ENCODE data around the gene KLHL10.
"Not testable (repeated sequence)": the region's sequence is repeated elsewhere in the genome, so short reads cannot be mapped to it uniquely, and the experiment has no call there.

KLHL10 gene

DNA sequence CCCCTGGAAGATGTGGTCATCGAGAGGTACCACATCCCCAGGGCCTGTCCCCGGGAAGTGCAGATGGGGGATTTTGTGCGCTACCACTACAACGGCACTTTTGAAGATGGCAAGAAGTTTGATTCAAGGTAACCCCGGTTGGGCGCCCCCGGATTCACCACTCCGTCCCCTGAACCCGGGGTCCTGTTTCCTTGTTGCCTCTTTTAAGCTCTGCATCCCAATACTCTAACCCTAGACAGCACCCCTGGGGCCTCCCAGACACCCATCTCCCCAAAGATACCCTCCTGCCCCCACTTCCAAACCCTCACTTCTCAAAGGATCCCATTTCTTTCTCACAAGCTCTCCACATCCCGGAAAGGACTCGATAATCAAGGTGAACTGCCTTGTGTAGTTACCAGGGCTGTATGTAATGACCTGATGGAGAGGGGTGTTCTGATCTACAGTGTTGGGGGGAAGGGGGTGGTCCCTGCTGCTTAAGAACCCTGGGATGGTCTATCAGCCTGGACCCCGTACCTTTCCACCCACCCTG, 24.4 kb upstream of the KLHL10 start:
- peak; percentile 25 for DNase-seq (ENCODE audit: low read depth, low spot score)

DNA sequence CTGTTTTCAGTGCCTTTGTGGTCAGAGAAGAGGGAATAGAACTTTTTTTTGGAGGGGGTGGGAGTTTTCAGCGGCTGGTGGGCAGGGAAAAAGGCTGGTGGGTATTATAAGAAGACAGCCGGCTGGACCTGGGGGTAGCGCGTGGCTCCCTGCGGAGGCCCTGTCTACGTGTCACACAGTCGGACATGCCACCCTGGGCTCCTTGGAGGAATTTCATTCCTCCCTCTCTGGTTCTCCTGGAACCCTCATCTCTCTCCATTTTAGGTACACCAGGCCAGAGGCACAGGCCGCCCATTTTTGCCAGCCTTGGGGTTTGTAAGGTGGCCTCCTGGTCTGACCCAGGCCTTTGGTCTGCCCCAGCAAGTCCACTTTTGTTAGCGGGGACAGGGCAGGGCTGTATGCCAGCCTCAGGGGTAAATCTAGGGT, 23.9 kb upstream of the KLHL10 start:
- peak; percentile 39 for DNase-seq (ENCODE audit: low read depth, low spot score)

DNA sequence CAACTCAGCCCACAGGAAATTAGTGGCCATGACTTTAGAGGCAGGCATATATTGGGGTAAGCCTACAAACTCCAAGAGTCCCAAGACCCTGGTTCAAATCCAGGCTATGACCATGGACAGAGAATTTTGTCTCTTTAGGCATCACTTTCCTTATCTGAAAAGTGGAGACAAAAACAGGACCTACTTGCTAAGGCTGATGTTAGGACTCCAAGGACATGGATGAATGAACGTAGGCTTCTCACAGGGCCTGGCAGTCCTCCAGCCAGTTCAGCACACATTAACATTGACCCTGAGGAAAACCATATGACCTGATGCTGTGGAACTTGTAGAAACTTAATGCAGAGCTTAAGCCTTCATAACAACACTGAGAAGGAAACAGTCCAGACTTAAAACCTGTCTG, 23.4 kb upstream of the KLHL10 start:
- peak; percentile 42 for DNase-seq (ENCODE audit: low read depth, low spot score)

DNA sequence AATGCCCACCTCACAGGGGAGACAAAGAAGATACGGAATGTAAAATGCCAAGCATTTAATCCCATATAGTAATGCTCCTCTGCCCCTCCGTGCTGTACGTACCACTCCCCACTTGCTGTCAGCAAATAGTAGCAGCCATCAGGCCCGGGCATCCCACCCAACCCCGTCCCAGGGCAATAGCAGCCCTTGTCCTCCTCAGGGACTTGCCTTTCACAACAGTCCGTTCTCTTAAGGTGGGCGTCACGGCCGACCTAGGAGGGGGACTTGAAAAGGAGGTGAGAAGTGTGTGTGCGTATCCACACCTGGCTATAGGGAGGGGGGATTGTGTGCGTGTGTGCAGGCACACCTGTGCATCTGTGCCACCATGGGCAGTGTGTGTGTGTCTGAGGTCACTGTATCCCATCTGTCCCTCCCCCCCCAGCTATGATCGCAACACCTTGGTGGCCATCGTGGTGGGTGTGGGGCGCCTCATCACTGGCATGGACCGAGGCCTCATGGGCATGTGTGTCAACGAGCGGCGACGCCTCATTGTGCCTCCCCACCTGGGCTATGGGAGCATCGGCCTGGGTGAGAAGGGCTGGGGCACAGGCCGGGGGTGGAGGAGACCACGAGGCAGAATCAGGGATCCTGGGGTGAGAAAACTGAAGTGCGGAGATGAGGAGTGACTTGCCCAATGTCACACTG, 20.8 kb upstream of the KLHL10 start:
- DNase-seq (ENCODE audit: low read depth, low spot score), result no peak

DNA sequence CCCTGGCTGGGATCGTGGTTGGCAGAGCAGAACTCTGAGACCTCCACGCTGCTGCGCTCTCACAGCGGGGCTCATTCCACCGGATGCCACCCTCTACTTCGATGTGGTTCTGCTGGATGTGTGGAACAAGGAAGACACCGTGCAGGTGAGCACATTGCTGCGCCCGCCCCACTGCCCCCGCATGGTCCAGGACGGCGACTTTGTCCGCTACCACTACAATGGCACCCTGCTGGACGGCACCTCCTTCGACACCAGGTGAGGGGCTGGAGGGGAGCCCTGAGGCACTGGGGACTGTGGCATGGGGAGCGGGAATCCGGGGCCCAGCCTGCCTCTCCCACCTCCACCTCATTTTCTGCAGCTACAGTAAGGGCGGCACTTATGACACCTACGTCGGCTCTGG, 19.6 kb upstream of the KLHL10 start:
- no peak for DNase-seq (ENCODE audit: low read depth, low spot score)

DNA sequence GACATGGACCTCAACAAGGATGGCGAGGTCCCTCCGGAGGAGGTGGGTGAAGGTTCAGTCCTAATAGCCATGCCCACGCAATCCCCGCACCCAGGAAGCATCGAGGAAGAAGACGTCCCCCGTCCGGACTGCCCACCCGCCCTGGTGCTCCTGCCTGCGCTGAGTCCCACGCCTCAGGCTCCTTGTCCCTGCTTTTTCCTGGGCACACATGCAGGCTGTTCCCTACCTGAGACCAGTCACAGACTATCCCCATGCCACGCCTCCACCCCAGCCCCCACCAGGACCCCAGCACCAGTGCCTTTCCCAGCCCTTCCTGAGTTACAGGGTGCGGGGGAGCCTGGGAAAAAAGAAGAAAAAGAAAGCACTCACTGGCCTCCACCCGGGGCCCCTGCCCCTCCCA, 15.8 kb upstream of the KLHL10 start:
- DNase-seq (ENCODE audit: low read depth, low spot score), result no peak

GRCh38 chr17:41822216-41823140, 15.1 kb upstream of the KLHL10 start:
- no peak for DNase-seq (ENCODE audit: low read depth, low spot score)

DNA sequence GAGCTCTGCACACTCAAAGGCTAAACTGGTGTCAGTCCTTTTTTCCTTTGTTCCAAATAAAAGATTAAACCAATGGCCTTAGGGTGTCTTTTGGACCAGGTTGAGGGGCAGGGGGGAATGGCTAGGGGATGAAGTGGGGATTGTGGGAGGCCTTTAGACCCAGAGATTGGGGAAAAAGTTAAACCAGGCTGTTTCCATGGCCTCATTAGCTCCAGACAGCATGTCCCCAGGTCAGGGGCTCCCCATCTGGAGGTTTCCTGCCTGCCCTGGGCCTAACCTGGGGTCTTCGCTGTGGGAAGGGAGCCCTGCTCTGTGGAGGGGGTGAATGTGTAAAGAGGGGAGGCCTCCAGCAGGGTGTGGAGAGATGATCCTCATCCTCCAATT, 14.5 kb upstream of the KLHL10 start:
- no peak for DNase-seq (ENCODE audit: low read depth, low spot score)

GRCh38 chr17:41823580-41823979, 14.0 kb upstream of the KLHL10 start:
- DNase-seq (ENCODE audit: low read depth, low spot score), result no peak

GRCh38 chr17:41824086-41824485, 13.5 kb upstream of the KLHL10 start:
- DNase-seq (ENCODE audit: low read depth, low spot score), result no peak

- DNase-seq (ENCODE audit: low read depth, low spot score), result no peak
These were observed 12.3 kb upstream of the KLHL10 start for GRCh38 chr17:41825175-41825845.

DNA sequence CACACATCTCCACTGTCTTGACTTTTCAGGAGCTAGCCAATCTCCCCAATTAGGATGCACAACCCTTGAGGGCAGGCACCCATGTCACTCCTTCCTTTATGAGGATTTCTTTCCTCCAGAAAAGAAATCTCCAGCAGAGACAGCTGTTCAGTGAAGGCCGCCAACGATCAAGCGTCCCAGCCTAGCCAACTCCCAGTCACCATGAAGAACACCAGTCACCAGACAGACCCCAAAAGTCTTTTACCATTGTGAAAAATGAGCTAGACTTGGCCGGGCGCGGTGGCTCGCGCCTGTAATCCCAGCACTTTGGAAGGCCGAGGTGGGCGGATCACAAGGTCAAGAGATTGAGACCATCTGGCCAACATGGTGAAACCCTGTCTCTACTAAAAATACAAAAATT, 7.7 kb upstream of the KLHL10 start:
- DNase-seq (ENCODE audit: low read depth, low spot score), result not testable (repeated sequence)

- DNase-seq (ENCODE audit: low read depth, low spot score), result no peak
These were observed 2.3 kb upstream of the KLHL10 start for GRCh38 chr17:41835214-41835799.

DNA sequence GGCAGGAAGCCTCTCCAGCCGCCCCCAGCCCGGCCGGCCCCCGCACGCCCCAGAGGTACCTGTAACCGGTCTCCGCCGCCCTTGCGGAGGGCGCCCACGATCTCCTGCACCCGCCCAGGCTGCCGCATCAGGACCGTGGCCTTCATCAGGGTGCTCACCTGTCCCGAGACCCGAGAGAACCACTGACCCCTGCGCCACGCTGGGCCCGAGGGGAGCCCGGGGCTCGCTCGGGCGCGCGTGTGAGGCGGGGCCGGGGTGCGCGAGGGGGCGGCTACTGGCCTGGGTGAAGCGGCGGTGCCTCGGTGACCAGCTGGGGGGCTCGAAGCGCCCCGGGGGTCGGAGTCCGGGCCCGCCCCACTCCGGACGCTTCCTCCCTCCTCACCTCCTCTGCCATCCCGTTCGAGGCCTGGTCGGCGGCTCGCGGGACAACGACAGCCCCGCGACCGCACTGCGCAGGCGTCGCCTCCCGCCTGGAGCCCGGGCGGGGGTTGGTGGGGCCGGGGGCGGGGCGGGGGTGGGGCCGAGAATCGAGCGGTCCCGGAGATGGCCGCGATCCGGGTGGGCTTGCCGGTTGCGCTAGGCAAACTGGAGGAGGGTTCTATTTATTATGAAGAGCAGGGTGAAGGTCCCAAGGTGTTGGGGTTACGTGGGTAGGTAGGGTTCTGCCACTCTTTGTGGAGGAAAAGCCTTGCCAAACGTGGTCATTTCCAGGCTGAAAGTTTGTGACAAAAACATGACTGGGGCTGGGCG, 1.6 kb upstream of the KLHL10 start, which contains the start of gene NT5C3B:
Gene NT5C3B (minus strand): TSS at position 433 of the 750 bp plus-strand sequence. CDS start 39 bp downstream, at position 394.
- peak; percentile 79 for DNase-seq (ENCODE audit: low read depth, low spot score)

GRCh38 chr17:41836550-41837196, 952 bp upstream of the KLHL10 start:
- no peak for DNase-seq (ENCODE audit: low read depth, low spot score)

- DNase-seq (ENCODE audit: low read depth, low spot score), result not testable (repeated sequence)
These were observed 1.8 kb downstream of the KLHL10 start for GRCh38 chr17:41839448-41839847.

- not testable (repeated sequence) for DNase-seq (ENCODE audit: low read depth, low spot score)
These were observed 3.2 kb downstream of the KLHL10 start for GRCh38 chr17:41840781-41841180.

DNA sequence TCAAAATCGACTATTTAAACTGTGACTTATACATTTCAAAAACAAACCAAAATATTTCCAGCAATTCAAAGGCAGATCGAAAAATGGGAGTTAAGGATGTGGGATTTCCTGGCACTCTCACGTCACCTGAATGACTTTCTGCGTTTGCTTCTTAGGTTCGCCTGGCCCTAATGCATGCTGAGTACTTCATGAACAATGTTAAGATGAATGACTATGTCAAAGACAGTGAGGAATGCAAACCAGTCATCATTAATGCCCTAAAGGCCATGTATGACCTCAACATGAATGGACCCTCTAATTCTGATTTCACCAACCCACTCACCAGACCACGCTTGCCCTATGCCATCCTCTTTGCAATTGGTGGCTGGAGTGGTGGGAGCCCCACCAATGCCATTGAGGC, 7.3 kb downstream of the KLHL10 start:
- no peak for DNase-seq (ENCODE audit: low read depth, low spot score)

DNA sequence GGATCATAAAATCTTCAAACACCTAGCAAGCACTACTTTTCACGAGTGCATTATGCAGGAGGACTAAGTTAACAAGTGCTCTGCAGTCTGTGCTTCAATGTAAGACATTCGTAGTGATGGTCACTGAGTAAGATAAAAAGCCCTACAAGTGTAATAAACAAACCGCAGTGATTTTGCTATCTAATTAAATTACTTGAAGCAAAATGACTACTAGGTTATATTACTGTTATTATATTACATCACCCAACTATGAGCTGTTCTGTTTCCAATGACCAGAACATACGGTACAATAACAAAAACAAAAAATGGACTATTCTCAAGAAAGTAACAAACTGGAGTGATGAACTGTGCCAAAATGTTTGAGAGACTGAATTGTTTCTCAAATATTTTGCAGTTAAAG, 11.2 kb downstream of the KLHL10 start:
- no peak for DNase-seq (ENCODE audit: low read depth, low spot score)

DNA sequence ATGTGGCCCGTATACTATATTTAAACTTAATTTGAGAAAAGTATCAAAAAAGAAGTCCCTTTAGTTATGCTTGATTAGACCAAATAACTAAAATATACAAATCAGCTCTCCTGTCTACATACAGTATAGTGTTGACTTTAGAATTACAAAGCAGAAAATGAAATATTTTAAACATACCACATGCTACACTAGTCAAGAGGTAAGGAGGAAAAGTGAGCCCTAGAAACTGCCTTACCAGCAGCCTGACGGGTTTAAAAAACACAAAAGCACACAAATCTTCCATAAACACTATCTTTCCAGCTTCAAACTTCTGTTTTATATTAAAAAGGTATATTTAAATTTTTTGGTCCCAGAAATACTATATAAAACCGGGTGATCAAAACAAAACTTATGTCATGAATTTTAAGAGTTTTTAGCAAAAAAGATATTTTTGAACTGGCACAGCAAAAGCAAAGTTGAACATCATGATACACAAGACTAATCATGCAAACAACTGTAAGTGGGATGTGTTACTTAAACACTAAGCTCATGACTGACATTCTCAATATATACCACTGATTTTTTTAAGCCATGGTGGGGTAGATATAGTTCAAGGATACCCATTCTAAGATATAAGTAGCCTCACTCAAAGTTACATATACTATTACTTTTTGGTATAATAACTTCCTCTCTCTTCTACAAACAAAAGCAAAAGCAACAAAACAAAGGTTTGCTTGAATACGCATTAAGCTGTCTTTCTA, 11.8 kb downstream of the KLHL10 start:
- DNase-seq (ENCODE audit: low read depth, low spot score), result no peak

Measured in astrocyte of the hippocampus (primary cell).